CD4-positive, CD25-positive, alpha-beta regulatory T cell (primary cell): ENCODE results near the gene SLC35F5. TPM values are rescaled to one million over a fixed set of nuclear protein-coding genes. Genes with fewer than 3 reads are reported as not detected.

ENCODE experiments used
- ATAC-seq, 2 donors: fragments of 150-1000 bp; cut with Tn5 transposase; one replicate each; pipeline ENCODE4 v1.10.0; 2021; ENCODE audit warnings: low read depth in 2 of 2, moderate number of reproducible peaks in 2 of 2, moderate library complexity in 1 of 2
- DNase-seq, 3 donors: peaks; one replicate each; pipeline versions ENCODE4 v3.0.0 to v3.0.0-alpha.2; 2012 to 2022; ENCODE audit warnings: mixed read lengths in 1 of 3
- H3K27ac ChIP-seq: one replicate; pipeline ENCODE4 v1.7.0; 2013; ENCODE audit warnings: mild to moderate bottlenecking, low read length; ENCODE audit not compliant: insufficient read depth, poor library complexity, severe bottlenecking
- H3K27me3 ChIP-seq: one replicate; pipeline ENCODE4 v1.7.0; 2013; ENCODE audit warnings: low read length; ENCODE audit not compliant: control insufficient read depth, insufficient read depth
- H3K36me3 ChIP-seq: one replicate; pipeline ENCODE4 v1.7.0; 2013; ENCODE audit warnings: mild to moderate bottlenecking, low read length, moderate library complexity; ENCODE audit not compliant: control insufficient read depth, insufficient read depth
- H3K4me1 ChIP-seq: 2 replicates; pipeline ENCODE4 v1.7.0; 2013; ENCODE audit warnings: mild to moderate bottlenecking, low read length; ENCODE audit not compliant: insufficient read depth, control insufficient read depth, poor library complexity, severe bottlenecking
- H3K4me3 ChIP-seq: one replicate; pipeline ENCODE4 v1.7.0; 2013; ENCODE audit warnings: low read depth, mild to moderate bottlenecking, low read length, moderate library complexity
- H3K9me3 ChIP-seq, 2 experiments: 1 replicate in 1 of 2; 2 replicates in 1 of 2; pipeline ENCODE4 v1.7.0; 2013; ENCODE audit warnings: low read length in 2 of 2, mild to moderate bottlenecking in 1 of 2, moderate library complexity in 1 of 2; ENCODE audit not compliant: control insufficient read depth in 2 of 2
- H3K27ac Mint-ChIP-seq, 3 donors: one replicate each; pipeline ENCODE4 v1.8.0; 2020 to 2022; ENCODE audit warnings: mild to moderate bottlenecking in 3 of 3, mixed read lengths in 3 of 3, moderate library complexity in 2 of 3
- H3K27me3 Mint-ChIP-seq: one replicate; pipeline ENCODE4 v1.8.0; 2022; ENCODE audit warnings: mild to moderate bottlenecking, mixed read lengths
- H3K36me3 Mint-ChIP-seq: one replicate; pipeline ENCODE4 v1.8.0; 2020; ENCODE audit warnings: mixed read lengths
- H3K4me1 Mint-ChIP-seq, 4 donors: one replicate each; pipeline ENCODE4 v1.8.0; 2020 to 2022; ENCODE audit warnings: mixed read lengths in 4 of 4, mild to moderate bottlenecking in 1 of 4
- H3K4me3 Mint-ChIP-seq, 4 donors: one replicate each; pipeline ENCODE4 v1.8.0; 2020 to 2022; ENCODE audit warnings: mild to moderate bottlenecking in 4 of 4, mixed read lengths in 4 of 4, moderate library complexity in 3 of 4
- H3K9me3 Mint-ChIP-seq, 7 donors: one replicate each; pipeline ENCODE4 v1.8.0; 2020 to 2022; ENCODE audit warnings: mixed read lengths in 7 of 7, mild to moderate bottlenecking in 3 of 7, moderate library complexity in 2 of 7
- polyA plus RNA-seq, 4 donors: library from polyadenylated mRNA; unstranded; fragments of 300-500 nt; fragmentation: Illumina TruSeq; gene quantifications; one replicate each; pipeline ENCODE4 v1.2.3, GENCODE V29; 2021
- total RNA-seq: library from RNA; stranded (reverse); gene quantifications from one replicate; pipeline ENCODE4 v1.2.3, GENCODE V29; 2022

SLC35F5 gene
- total RNA-seq (31.6 TPM), polyA plus RNA-seq (1 to 10 TPM; 3.5 to 7.3 (median 5.2) TPM)

- Histone ChIP-seq H3K4me1 (peaks cover 13% of the 10 kb centered on the region), H3K4me3 (peak within 1 kb of the TSS; percentile 92), H3K36me3 (no peaks in the 10 kb centered on the region), H3K27me3 (no peaks in the 10 kb centered on the region), H3K27ac (peak within 1 kb of the TSS; percentile 93), H3K9me3 (no peaks in the 10 kb centered on the region)
- Mint-ChIP-seq H3K36me3 (peaks cover 6% of the 10 kb centered on the region), H3K4me3 (peak within 1 kb of the TSS; percentile 93 to 96 (median 94)), H3K27me3 (peaks cover 12% of the 10 kb centered on the region), H3K27ac (peak within 1 kb of the TSS; percentile 96 to 100 (median 100)), H3K4me1 (peaks cover 11 to 36% (median 22%) of the 10 kb centered on the region in 4 donors), H3K9me3 (no peaks in the 10 kb centered on the region)
- DNase-seq = peak; percentile 89 to 93 (median 92)
- peak; percentile 90 to 91 for ATAC-seq
Observed at GRCh38 chr2:113756355-113757137, at the start of gene SLC35F5. Gene SLC35F5 (minus strand): TSS chr2:113756642. CDS start chr2:113756409, 233 bp downstream.

GRCh38 chr2:113799375-113799774 is 42.9 kb upstream of the SLC35F5 start:
- DNase-seq = no peak
- H3K9me3 ChIP-seq = no peaks in the 10 kb centered on the region
- no peaks in the 10 kb centered on the region for H3K36me3 ChIP-seq
- no peak overlapping the region for H3K27ac Mint-ChIP-seq
- peaks cover 0 to 4% (median under 1%) of the 10 kb centered on the region in 4 donors for H3K4me1 Mint-ChIP-seq
- no peak overlapping the region for H3K4me3 ChIP-seq
- H3K27me3 Mint-ChIP-seq = peaks cover 19% of the 10 kb centered on the region
- H3K4me3 Mint-ChIP-seq = no peak overlapping the region
- H3K27me3 ChIP-seq = peaks cover 3% of the 10 kb centered on the region
- ATAC-seq = no peak
- no peaks in the 10 kb centered on the region for H3K4me1 ChIP-seq
- H3K27ac ChIP-seq = no peak overlapping the region
- peaks cover 0 to under 1% (median 0%) of the 10 kb centered on the region in 7 donors for H3K9me3 Mint-ChIP-seq
- no peaks in the 10 kb centered on the region for H3K36me3 Mint-ChIP-seq

- H3K4me3 Mint-ChIP-seq = no peak overlapping the region
- H3K27ac Mint-ChIP-seq = peak overlapping the region in 1 of 3 donors; percentile 4
- no peak overlapping the region for H3K4me3 ChIP-seq
- no peak for DNase-seq
- peaks cover 19% of the 10 kb centered on the region for H3K27me3 Mint-ChIP-seq
- H3K27me3 ChIP-seq = peaks cover 3% of the 10 kb centered on the region
- no peak overlapping the region for H3K27ac ChIP-seq
- no peaks in the 10 kb centered on the region for H3K36me3 ChIP-seq
- no peaks in the 10 kb centered on the region for H3K36me3 Mint-ChIP-seq
- ATAC-seq = no peak
- no peaks in the 10 kb centered on the region for H3K9me3 ChIP-seq
- H3K4me1 Mint-ChIP-seq = peaks cover 0 to 2% (median 1%) of the 10 kb centered on the region in 4 donors
- H3K4me1 ChIP-seq = no peaks in the 10 kb centered on the region
- peaks cover 0 to 1% (median 0%) of the 10 kb centered on the region in 7 donors for H3K9me3 Mint-ChIP-seq
Observed at GRCh38 chr2:113797237-113797636, 40.8 kb upstream of the SLC35F5 start.

- no peaks in the 10 kb centered on the region for H3K36me3 Mint-ChIP-seq
- peaks cover 0 to 1% (median 0%) of the 10 kb centered on the region in 7 donors for H3K9me3 Mint-ChIP-seq
- peak overlapping the region in 1 of 3 donors; percentile 4 for H3K27ac Mint-ChIP-seq
- DNase-seq (no peak), ATAC-seq (no peak)
- H3K4me1 Mint-ChIP-seq = peaks cover 0 to 6% (median 4%) of the 10 kb centered on the region in 4 donors
- Histone ChIP-seq H3K27ac (no peak overlapping the region), H3K27me3 (peaks cover 3% of the 10 kb centered on the region), H3K36me3 (no peaks in the 10 kb centered on the region), H3K4me3 (no peak overlapping the region), H3K4me1 (no peaks in the 10 kb centered on the region), H3K9me3 (no peaks in the 10 kb centered on the region)
- H3K4me3 Mint-ChIP-seq = no peak overlapping the region
- H3K27me3 Mint-ChIP-seq = peaks cover 24% of the 10 kb centered on the region
Observed at GRCh38 chr2:113796592-113797175, 40.2 kb upstream of the SLC35F5 start.

- no peak overlapping the region for H3K4me3 Mint-ChIP-seq
- no peaks in the 10 kb centered on the region for H3K9me3 ChIP-seq
- peaks cover 0 to 11% (median 4%) of the 10 kb centered on the region in 4 donors for H3K4me1 Mint-ChIP-seq
- H3K27ac Mint-ChIP-seq = peak overlapping the region in 2 of 3 donors; percentile 11 to 50
- no peaks in the 10 kb centered on the region for H3K36me3 Mint-ChIP-seq
- H3K27ac ChIP-seq = no peak overlapping the region
- H3K4me3 ChIP-seq = no peak overlapping the region
- peaks cover 0 to 1% (median 0%) of the 10 kb centered on the region in 7 donors for H3K9me3 Mint-ChIP-seq
- peaks cover 24% of the 10 kb centered on the region for H3K27me3 Mint-ChIP-seq
- ATAC-seq (no peak), DNase-seq (no peak)
- H3K36me3 ChIP-seq = no peaks in the 10 kb centered on the region
- H3K4me1 ChIP-seq = no peaks in the 10 kb centered on the region
- H3K27me3 ChIP-seq = peaks cover 3% of the 10 kb centered on the region
Observed at GRCh38 chr2:113795405-113795920, 39.0 kb upstream of the SLC35F5 start.

- DNase-seq (peak in 1 of 3 donors; percentile 56), ATAC-seq (no peak)
- peaks cover 0 to 12% (median 2%) of the 10 kb centered on the region in 4 donors for H3K4me1 Mint-ChIP-seq
- H3K36me3 Mint-ChIP-seq = peaks cover 4% of the 10 kb centered on the region
- Histone ChIP-seq H3K9me3 (no peaks in the 10 kb centered on the region), H3K4me3 (no peak overlapping the region), H3K27ac (no peak overlapping the region), H3K4me1 (no peaks in the 10 kb centered on the region), H3K36me3 (no peaks in the 10 kb centered on the region), H3K27me3 (peaks cover 3% of the 10 kb centered on the region)
- peaks cover 0 to 6% (median 0%) of the 10 kb centered on the region in 7 donors for H3K9me3 Mint-ChIP-seq
- no peak overlapping the region for H3K4me3 Mint-ChIP-seq
- no peak overlapping the region for H3K27ac Mint-ChIP-seq
- peaks cover 20% of the 10 kb centered on the region for H3K27me3 Mint-ChIP-seq
Observed at GRCh38 chr2:113791697-113792590, 35.5 kb upstream of the SLC35F5 start.
